ENCODE measurements around the gene DZIP1L. TPM values are rescaled to one million over a fixed set of nuclear protein-coding genes. Genes with fewer than 3 reads are reported as not detected.
A peak's percentile ranks its signal among the peaks of the same experiment; 100 is the strongest.

DZIP1L gene
- total RNA-seq, 1 experiment from 2014 or later = 6.2 TPM

- H3K4me3 Mint-ChIP-seq (ENCODE audit: unreplicated experiment) = peak overlapping the region; percentile 63
- intact Hi-C loops (cut with micrococcal nuclease) = no loop called here
These were observed 33.1 kb downstream of the DZIP1L start for GRCh38 chr3:138082085-138082991.

GRCh38 chr3:138081371-138082084 is 33.9 kb downstream of the DZIP1L start:
- Mint-ChIP-seq H3K36me3 (ENCODE audit: insufficient read depth, unreplicated experiment) (peaks cover 10% of the 10 kb centered on the region), H3K4me3 (ENCODE audit: unreplicated experiment) (peak overlapping the region; percentile 63), H3K4me1 (ENCODE audit: insufficient read depth, unreplicated experiment) (peaks cover 54% of the 10 kb centered on the region), H3K27ac (ENCODE audit: low read depth, unreplicated experiment) (peak overlapping the region; percentile 90), H3K9me3 (ENCODE audit: unreplicated experiment) (no peaks in the 10 kb centered on the region), H3K27me3 (ENCODE audit: insufficient read depth, unreplicated experiment) (no peaks in the 10 kb centered on the region)
- BruUV-seq (replicated peaks) = no TSS peak
- POLR2A ChIA-PET = interaction anchor here (0.7 to 5.1 kb wide), 4 partner anchors 11 to 55 kb away, joined by 3 to 39 read pairs (median 8); partner anchors contain the start of gene DZIP1L
- intact Hi-C loops (cut with micrococcal nuclease) = no loop called here
- TF ChIP-seq CTCF (IDR thresholded peaks at IDR 0.05; ENCODE audit: unreplicated experiment) = no peak
- CTCF ChIA-PET = interaction anchor here (0.6 to 22.2 kb wide), 14 partner anchors 9 to 1714 kb away, joined by 3 to 743 read pairs (median 3); partner anchors contain the start of gene DZIP1L
- peak; percentile 81 for DNase-seq (ENCODE audit: unreplicated experiment)

More at GRCh38 chr3:138082085-138082991, 33.1 kb downstream of the DZIP1L start:
- BruUV-seq (replicated peaks) = no TSS peak
- TF ChIP-seq CTCF (IDR thresholded peaks at IDR 0.05; ENCODE audit: unreplicated experiment) = no peak
- Mint-ChIP-seq H3K27ac (ENCODE audit: low read depth, unreplicated experiment) (peak overlapping the region; percentile 90), H3K4me1 (ENCODE audit: insufficient read depth, unreplicated experiment) (peaks cover 50% of the 10 kb centered on the region), H3K27me3 (ENCODE audit: insufficient read depth, unreplicated experiment) (no peaks in the 10 kb centered on the region), H3K36me3 (ENCODE audit: insufficient read depth, unreplicated experiment) (peaks cover 18% of the 10 kb centered on the region), H3K9me3 (ENCODE audit: unreplicated experiment) (no peaks in the 10 kb centered on the region)
- ChIA-PET CTCF (interaction anchor here (0.6 to 22.2 kb wide), 16 partner anchors 10 to 1334 kb away, joined by 3 to 743 read pairs (median 4); partner anchors contain the start of gene DZIP1L), POLR2A (interaction anchor here (0.6 to 5.1 kb wide), 9 partner anchors 8 to 91 kb away, joined by 3 to 39 read pairs (median 3); partner anchors contain the start of gene DZIP1L)
- DNase-seq (ENCODE audit: unreplicated experiment) = peak; percentile 93

- H3K4me1 Mint-ChIP-seq (ENCODE audit: insufficient read depth, unreplicated experiment) = peaks cover 54% of the 10 kb centered on the region
- TF ChIP-seq CTCF (IDR thresholded peaks at IDR 0.05; ENCODE audit: unreplicated experiment) = no peak
- H3K4me3 Mint-ChIP-seq (ENCODE audit: unreplicated experiment) = no peak overlapping the region
- ChIA-PET POLR2A (interaction anchor here (1.4 to 5.1 kb wide), 3 partner anchors 9 to 36 kb away, joined by 7 to 39 read pairs (median 9); partner anchors contain the start of gene DZIP1L), CTCF (interaction anchor here (1.3 to 22.2 kb wide), 5 partner anchors 9 to 37 kb away, joined by 3 to 743 read pairs (median 6); partner anchors contain the start of gene DZIP1L)
- intact Hi-C loops (cut with micrococcal nuclease) = loop anchor here (2.0 kb wide), 1 partner anchor 35 kb away; the partner anchor contains the start of gene DZIP1L
- H3K27me3 Mint-ChIP-seq (ENCODE audit: insufficient read depth, unreplicated experiment) = no peaks in the 10 kb centered on the region
- no TSS peak for BruUV-seq (replicated peaks)
- no peak for DNase-seq (ENCODE audit: unreplicated experiment)
- no peaks in the 10 kb centered on the region for H3K9me3 Mint-ChIP-seq (ENCODE audit: unreplicated experiment)
- H3K27ac Mint-ChIP-seq (ENCODE audit: low read depth, unreplicated experiment) = no peak overlapping the region
- H3K36me3 Mint-ChIP-seq (ENCODE audit: insufficient read depth, unreplicated experiment) = peaks cover 6% of the 10 kb centered on the region
These were observed 35.5 kb downstream of the DZIP1L start for GRCh38 chr3:138079901-138080300.

Data from MCF 10A (cell line).